H1 (cell line): Measurements from ENCODE around the gene STXBP5. TPM values are rescaled to one million over a fixed set of nuclear protein-coding genes. Genes with fewer than 3 reads are reported as not detected.

Source experiments
- CTCF ChIA-PET: fragments of 300-600 bp; sonication (Branson Sonifier 250); formaldehyde crosslinking; loops from one replicate; lab custom pipeline; 2021; ENCODE audit not compliant: partially characterized antibody; lab: Charles Lee
- POLR2A ChIA-PET: fragments of 300-600 bp; sonication (Branson Sonifier 250); formaldehyde crosslinking; loops from one replicate; lab custom pipeline; 2021; ENCODE audit warnings: inconsistent platforms; ENCODE audit not compliant: partially characterized antibody; lab: Charles Lee
- DNase-seq, 2 experiments: peaks; one replicate each; pipeline versions ENCODE4 v3.0.0 to v3.0.0-alpha.2; 2010 to 2022; ENCODE audit warnings: low spot score in 2 of 2, low read depth in 1 of 2, mixed read lengths in 1 of 2
- FAIRE-seq: peaks from 2 replicates; lab custom pipeline; 2011; peaks lifted over from hg19 to GRCh38; lab: Jason Lieb, UNC
- H2AFZ ChIP-seq: 2 replicates; pipeline ENCODE4 v1.8.1; 2012; ENCODE audit warnings: low read length, inconsistent platforms
- H2AK5ac ChIP-seq: 2 replicates; pipeline ENCODE4 v1.6.1; 2013; ENCODE audit warnings: low read depth, low read length
- H2BK120ac ChIP-seq: replicated peaks from 2 replicates; pipeline ENCODE3; 2013; ENCODE audit warnings: low read depth, low read length, inconsistent platforms
- H2BK12ac ChIP-seq: 2 replicates; pipeline ENCODE4 v1.6.1; 2013; ENCODE audit warnings: low read depth, low read length
- H2BK15ac ChIP-seq: 2 replicates; pipeline ENCODE4 v1.6.1; 2013; ENCODE audit warnings: low read length
- H2BK20ac ChIP-seq: 2 replicates; pipeline ENCODE4 v1.6.1; 2013; ENCODE audit warnings: low read length
- H2BK5ac ChIP-seq: 2 replicates; pipeline ENCODE4 v1.6.1; 2013; ENCODE audit warnings: low read depth, low read length
- H3K14ac ChIP-seq: 2 replicates; pipeline ENCODE4 v1.6.1; 2013; ENCODE audit warnings: inconsistent platforms; ENCODE audit not compliant: insufficient read length
- H3K18ac ChIP-seq: 2 replicates; pipeline ENCODE4 v1.6.1; 2013; ENCODE audit warnings: low read length; ENCODE audit errors: extremely low read depth
- H3K23ac ChIP-seq: 2 replicates; pipeline ENCODE4 v1.6.1; 2013; ENCODE audit warnings: inconsistent platforms; ENCODE audit not compliant: insufficient read length
- H3K23me2 ChIP-seq: 2 replicates; pipeline ENCODE4 v1.6.1; 2013; ENCODE audit warnings: low read depth, low read length
- H3K27ac ChIP-seq: 2 replicates; pipeline ENCODE4 v1.6.1; 2011; ENCODE audit warnings: low read depth, low read length, inconsistent platforms
- H3K27me3 ChIP-seq, 4 experiments: replicated peaks in 1 of 4; 1 replicate in 1 of 4; 2 replicates in 3 of 4; pipeline versions ENCODE4 v1.6.1 to v1.8.1; 2011 to 2013; ENCODE audit warnings: low read length in 3 of 4, mild to moderate bottlenecking in 3 of 4, inconsistent platforms in 2 of 4, mixed read lengths in 2 of 4, moderate library complexity in 1 of 4; ENCODE audit not compliant: control insufficient read depth in 3 of 4, insufficient read depth in 3 of 4; ENCODE audit errors: extremely low read depth in 1 of 4
- H3K36me3 ChIP-seq, 4 experiments: 2 replicates each; pipeline versions ENCODE4 v1.6.1 to v1.8.1; 2011 to 2013; ENCODE audit warnings: mild to moderate bottlenecking in 4 of 4, low read length in 3 of 4, moderate library complexity in 2 of 4, control low read depth in 1 of 4, inconsistent platforms in 1 of 4; ENCODE audit not compliant: insufficient read depth in 4 of 4, control insufficient read depth in 2 of 4
- H3K4ac ChIP-seq: replicated peaks from 2 replicates; pipeline ENCODE3; 2013; ENCODE audit warnings: low read length, low read depth, mixed read lengths, inconsistent platforms; ENCODE audit not compliant: insufficient read length
- H3K4me1 ChIP-seq, 4 experiments: replicated peaks in 1 of 4; 1 replicate in 1 of 4; 2 replicates in 3 of 4; pipeline versions ENCODE4 v1.6.1 to v1.8.1; 2011 to 2013; ENCODE audit warnings: low read length in 3 of 4, inconsistent platforms in 2 of 4, mixed read lengths in 1 of 4; ENCODE audit not compliant: insufficient read depth in 4 of 4, control insufficient read depth in 3 of 4
- H3K4me2 ChIP-seq, 2 experiments: 2 replicates each; pipeline versions ENCODE4 v1.6.1 to v1.8.1; 2011 to 2013; ENCODE audit warnings: low read depth in 2 of 2, low read length in 2 of 2, control low read depth in 1 of 2, inconsistent platforms in 1 of 2, mild to moderate bottlenecking in 1 of 2; ENCODE audit not compliant: insufficient read depth in 1 of 2
- H3K4me3 ChIP-seq, 4 experiments: fragments of 200-600, 300-600 bp in 1 of 4; sonication (generic), shearing (Covaris generic), sonication (Bioruptor Twin) in 1 of 4; 2 replicates each; pipeline versions ENCODE4 v1.5.1 to v1.8.1; 2011 to 2016; ENCODE audit warnings: low read length in 4 of 4, low read depth in 3 of 4, control low read depth in 2 of 4, inconsistent platforms in 2 of 4, mild to moderate bottlenecking in 2 of 4, mixed read lengths in 1 of 4, moderate library complexity in 1 of 4; ENCODE audit not compliant: insufficient read depth in 2 of 4; ENCODE audit errors: extremely low read depth in 1 of 4
- H3K56ac ChIP-seq: replicated peaks from 2 replicates; pipeline ENCODE3; 2013; ENCODE audit warnings: low read depth, mild to moderate bottlenecking, mixed read lengths, low read length, inconsistent platforms; ENCODE audit not compliant: insufficient read length
- H3K79me1 ChIP-seq: 2 replicates; pipeline ENCODE4 v1.6.1; 2013; ENCODE audit warnings: low read depth, low read length, control low read depth
- H3K79me2 ChIP-seq, 2 experiments: 2 replicates each; pipeline versions ENCODE4 v1.6.1 to v1.8.1; 2012 to 2013; ENCODE audit warnings: low read length in 2 of 2, mild to moderate bottlenecking in 2 of 2, inconsistent platforms in 1 of 2; ENCODE audit not compliant: insufficient read depth in 2 of 2, control insufficient read depth in 1 of 2
- H3K9ac ChIP-seq, 4 experiments: replicated peaks in 1 of 4; 1 replicate in 1 of 4; 2 replicates in 3 of 4; pipeline versions ENCODE4 v1.6.1 to v1.8.1; 2011 to 2013; ENCODE audit warnings: low read depth in 3 of 4, low read length in 3 of 4, control low read depth in 2 of 4, mild to moderate bottlenecking in 2 of 4, moderate library complexity in 2 of 4, inconsistent platforms in 1 of 4; ENCODE audit errors: extremely low read depth in 1 of 4
- H3K9me3 ChIP-seq, 2 experiments: 2 replicates each; pipeline versions ENCODE4 v1.6.1 to v1.8.1; 2012 to 2013; ENCODE audit warnings: mild to moderate bottlenecking in 2 of 2, moderate library complexity in 2 of 2, control low read depth in 1 of 2, inconsistent platforms in 1 of 2, low read depth in 1 of 2, low read length in 1 of 2, mixed read lengths in 1 of 2; ENCODE audit not compliant: insufficient read depth in 2 of 2
- H4K20me1 ChIP-seq, 2 experiments: replicated peaks in 1 of 2; 2 replicates each; pipeline versions ENCODE3 to v1.8.1; 2011 to 2013; ENCODE audit warnings: inconsistent platforms in 2 of 2, low read length in 2 of 2, mild to moderate bottlenecking in 1 of 2; ENCODE audit not compliant: insufficient read depth in 2 of 2, control insufficient read depth in 1 of 2
- H4K5ac ChIP-seq: 2 replicates; pipeline ENCODE4 v1.6.1; 2013; ENCODE audit warnings: low read length, low read depth, mixed read lengths, inconsistent platforms; ENCODE audit not compliant: insufficient read length
- H4K8ac ChIP-seq: 2 replicates; pipeline ENCODE4 v1.8.0; 2013; ENCODE audit warnings: mild to moderate bottlenecking, moderate library complexity, low read length, inconsistent platforms; ENCODE audit not compliant: insufficient read depth; ENCODE audit errors: extremely low read depth
- H4K91ac ChIP-seq: replicated peaks from 2 replicates; pipeline ENCODE3; 2013; ENCODE audit warnings: low read length, mixed read lengths, inconsistent platforms; ENCODE audit not compliant: insufficient read length
- JUN ChIP-seq: IDR thresholded peaks from 2 replicates; pipeline ENCODE4 v1.6.1; 2011; ENCODE audit warnings: low read depth, mild to moderate bottlenecking, improper control_type of control experiment, low read length
- SIRT6 ChIP-seq: IDR thresholded peaks from one replicate; pipeline ENCODE4 v1.7.1; 2012; ENCODE audit warnings: low read length, inconsistent platforms
- WGBS, 2 experiments: shearing (Covaris generic) in 1 of 2; methylation state at CpG; one replicate each; pipeline versions ENCODE4 v1.1.6 to v1.1.7; 2013 to 2015; ENCODE audit warnings: low lambda C conversion rate in 2 of 2, mixed read lengths in 2 of 2, inconsistent platforms in 1 of 2, low coverage in 1 of 2, missing lambda C conversion rate in 1 of 2; ENCODE audit not compliant: insufficient replicate concordance in 2 of 2, insufficient coverage in 1 of 2, insufficient read length in 1 of 2; ENCODE audit errors: extremely low coverage in 1 of 2, missing lambda C conversion rate in 1 of 2; 5-methylcytosine and 5-hydroxymethylcytosine counted together
- polyA plus RNA-seq, 7 experiments: library from polyadenylated mRNA; depleted of rRNA in 3 of 7; stranded (reverse) in 5 of 7; unstranded in 2 of 7; fragments of >200 nt in 5 of 7; fragments of 200-250 nt in 2 of 7; gene quantifications; 1 replicate in 5 of 7; 2 replicates in 1 of 7; 4 replicates in 1 of 7; pipeline versions ENCODE4 v1.2.1 to v1.2.3, GENCODE V29; 2011 to 2013; ENCODE audit warnings: missing spikeins in 2 of 7, mixed read lengths in 2 of 7
- total RNA-seq: library from RNA; stranded (reverse); fragmentation: NEBNext Ultra II Directional; extraction: Animal tissue kit (Norgen Biotek cat#: 25700); gene quantifications from 2 replicates; pipeline ENCODE4 v1.2.1, GENCODE V29; 2021

STXBP5 gene
- total and polyA plus RNA-seq, 2 of the 8 experiments (the other 6 are each of a cell fraction or from before 2014, with no cell fraction given), result 2.7 to 10.8 TPM

DNA sequence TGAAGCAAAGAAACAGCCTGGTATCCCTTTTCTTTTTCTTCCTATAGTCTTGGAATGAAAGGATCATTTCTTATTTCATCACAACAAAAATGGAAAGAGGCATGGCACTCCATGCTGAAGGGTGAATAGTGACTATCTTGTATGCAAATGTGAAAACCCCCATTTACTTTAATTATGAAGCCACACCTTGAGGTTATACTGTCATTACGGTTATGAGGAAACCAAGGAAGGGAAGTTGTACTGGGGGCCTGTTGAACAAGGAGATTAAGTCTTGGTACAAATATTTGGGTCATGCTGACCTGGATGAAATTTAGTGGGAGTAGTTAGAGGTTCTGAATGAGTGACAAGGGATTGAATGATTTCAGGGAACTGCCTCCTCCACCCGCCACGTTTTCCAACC, 8.7 kb upstream of the STXBP5 start:
- Histone ChIP-seq H2BK5ac (no peak overlapping the region), H2AFZ (no peak overlapping the region), H2AK5ac (no peak overlapping the region), H4K20me1 (no peaks in the 10 kb centered on the region), H2BK12ac (no peak overlapping the region), H3K14ac (no peak overlapping the region), H3K18ac (no peak overlapping the region), H3K36me3 (no peaks in the 10 kb centered on the region; a peak in 1 of 8 replicates), H3K4me3 (no peak overlapping the region), H4K91ac (no peak overlapping the region), H4K5ac (no peak overlapping the region), H3K79me2 (no peaks in the 10 kb centered on the region), H4K8ac (no peak overlapping the region), H2BK20ac (no peak overlapping the region), H3K27me3 (no peaks in the 10 kb centered on the region), H3K4me1 (no peaks in the 10 kb centered on the region), H2BK120ac (no peak overlapping the region), H3K9me3 (no peaks in the 10 kb centered on the region), H3K79me1 (no peaks in the 10 kb centered on the region), H3K4ac (no peak overlapping the region), H3K23ac (no peak overlapping the region), H3K9ac (no peak overlapping the region), H3K4me2 (no peak overlapping the region), H3K56ac (no peak overlapping the region), H3K27ac (no peak overlapping the region), H3K23me2 (no peaks in the 10 kb centered on the region), H2BK15ac (no peak overlapping the region)
- POLR2A ChIA-PET, result no interaction called here
- FAIRE-seq (no peak), DNase-seq (no peak)
- WGBS, 2 experiments, result 89% methylated on average over 3 of the region's 3 CpGs; no CpG with 5 or more reads in 1 of the 2 experiments
- CTCF ChIA-PET, result no interaction called here
- no peak for TF ChIP-seq SIRT6
- no peak for TF ChIP-seq JUN
